HG03354 (cell line): ENCODE data around the gene BRINP1.

Experiments used
- ATAC-seq: cut with Tn5 transposase; IDR thresholded peaks from one replicate; pipeline ENCODE4 v1.9.1; 2021; ENCODE audit warnings: mild to moderate bottlenecking; ENCODE audit not compliant: unreplicated experiment, poor library complexity, severe bottlenecking

Gene BRINP1

GRCh38 chr9:119343059-119343990, 25.9 kb downstream of the BRINP1 start:
- no peak for ATAC-seq

- ATAC-seq = no peak
Measured at GRCh38 chr9:119339056-119339455, 30.2 kb downstream of the BRINP1 start.

GRCh38 chr9:119337573-119337972, 31.7 kb downstream of the BRINP1 start:
- no peak for ATAC-seq

GRCh38 chr9:119334745-119335144, 34.5 kb downstream of the BRINP1 start:
- ATAC-seq = no peak

- no peak for ATAC-seq
Measured at GRCh38 chr9:119333507-119334229, 35.6 kb downstream of the BRINP1 start.

- no peak for ATAC-seq
Measured at GRCh38 chr9:119332522-119332921, 36.7 kb downstream of the BRINP1 start.

- ATAC-seq = no peak
Measured at GRCh38 chr9:119322184-119322583, 47.1 kb downstream of the BRINP1 start.

GRCh38 chr9:119318371-119318770, 50.9 kb downstream of the BRINP1 start:
- no peak for ATAC-seq

- ATAC-seq = no peak
Measured at GRCh38 chr9:119313846-119314245, 55.4 kb downstream of the BRINP1 start.

- ATAC-seq = no peak
Measured at GRCh38 chr9:119310741-119311140, 58.5 kb downstream of the BRINP1 start.

GRCh38 chr9:119307471-119307870, 61.8 kb downstream of the BRINP1 start:
- ATAC-seq = no peak

- no peak for ATAC-seq
Measured at GRCh38 chr9:119304555-119304954, 64.7 kb downstream of the BRINP1 start.

GRCh38 chr9:119302988-119303698, 66.1 kb downstream of the BRINP1 start:
- ATAC-seq = no peak

- peak; percentile 96 for ATAC-seq
Measured at GRCh38 chr9:119298076-119298853, 71.0 kb downstream of the BRINP1 start.

- no peak for ATAC-seq
Measured at GRCh38 chr9:119291554-119291953, 77.7 kb downstream of the BRINP1 start.

GRCh38 chr9:119289740-119290433, 79.3 kb downstream of the BRINP1 start:
- peak; percentile 90 for ATAC-seq

- ATAC-seq = no peak
Measured at GRCh38 chr9:119284587-119285337, 84.5 kb downstream of the BRINP1 start.

GRCh38 chr9:119284118-119284517, 85.1 kb downstream of the BRINP1 start:
- ATAC-seq = no peak
